Muscle layer of duodenum (tissue), 2 donors: ENCODE measurements around the gene BDNF.
"Not testable (repeated sequence)": the region's sequence is repeated elsewhere in the genome, so short reads cannot be mapped to it uniquely, and the experiment has no call there.

ENCODE experiments used
- H3K27ac ChIP-seq: one replicate; pipeline ENCODE4 v1.7.0; 2013; ENCODE audit warnings: mild to moderate bottlenecking, low read length
- H3K27me3 ChIP-seq: one replicate; pipeline ENCODE4 v1.7.0; 2013; ENCODE audit warnings: low read depth, mild to moderate bottlenecking, control low read depth, low read length
- H3K36me3 ChIP-seq, 2 donors: one replicate each; pipeline ENCODE4 v1.7.0; 2013; ENCODE audit warnings: low read length in 2 of 2, control low read depth in 1 of 2, mild to moderate bottlenecking in 1 of 2; ENCODE audit not compliant: insufficient read depth in 2 of 2, control insufficient read depth in 1 of 2
- H3K4me1 ChIP-seq, 2 donors: one replicate each; pipeline ENCODE4 v1.7.0; 2013; ENCODE audit warnings: low read length in 2 of 2, mild to moderate bottlenecking in 2 of 2, control low read depth in 1 of 2, moderate library complexity in 1 of 2; ENCODE audit not compliant: insufficient read depth in 2 of 2, control insufficient read depth in 1 of 2
- H3K4me3 ChIP-seq, 2 donors: one replicate each; pipeline ENCODE4 v1.7.0; 2013; ENCODE audit warnings: low read length in 2 of 2, low read depth in 1 of 2, mild to moderate bottlenecking in 1 of 2
- H3K9me3 ChIP-seq, 2 donors: one replicate each; pipeline ENCODE4 v1.7.0; 2013; ENCODE audit warnings: low read length in 2 of 2, control low read depth in 1 of 2, mild to moderate bottlenecking in 1 of 2; ENCODE audit not compliant: control insufficient read depth in 1 of 2
- donor health status: healthy.

The BDNF gene

DNA sequence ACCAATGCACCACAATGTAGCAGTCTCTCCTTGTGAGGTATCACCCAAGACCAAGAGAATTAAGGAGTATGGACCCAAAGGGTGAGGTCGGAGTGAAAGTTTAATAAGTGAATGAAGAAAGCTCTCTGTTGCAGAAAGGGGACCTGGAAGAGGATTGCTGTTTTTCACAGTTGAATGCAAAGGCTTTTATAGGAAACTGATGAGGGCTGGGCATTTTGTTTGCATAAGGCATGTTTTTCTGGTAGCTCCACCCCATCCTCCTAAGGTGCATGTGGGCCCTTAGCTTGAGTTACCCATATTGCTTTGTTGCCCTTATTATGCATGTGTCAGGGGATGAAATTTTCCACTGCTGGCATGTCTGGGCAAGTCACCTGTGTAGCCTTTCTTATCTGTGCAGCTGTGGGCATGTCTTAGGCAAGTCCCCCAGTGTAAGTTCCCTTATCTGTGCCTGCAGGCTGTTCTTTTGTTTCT is 64.7 kb downstream of the BDNF start:
- Histone ChIP-seq H3K27ac (no peak overlapping the region), H3K27me3 (no peaks in the 10 kb centered on the region), H3K9me3 (peaks cover 0 to 7% of the 10 kb centered on the region in 2 donors), H3K4me3 (no peak overlapping the region), H3K36me3 (no peaks in the 10 kb centered on the region), H3K4me1 (no peaks in the 10 kb centered on the region)

GRCh38 chr11:27634776-27635175 is 65.5 kb downstream of the BDNF start:
- H3K4me3 ChIP-seq, H3K9me3 ChIP-seq, H3K4me1 ChIP-seq, H3K36me3 ChIP-seq, H3K27me3 ChIP-seq, H3K27ac ChIP-seq: not testable (repeated sequence)

DNA sequence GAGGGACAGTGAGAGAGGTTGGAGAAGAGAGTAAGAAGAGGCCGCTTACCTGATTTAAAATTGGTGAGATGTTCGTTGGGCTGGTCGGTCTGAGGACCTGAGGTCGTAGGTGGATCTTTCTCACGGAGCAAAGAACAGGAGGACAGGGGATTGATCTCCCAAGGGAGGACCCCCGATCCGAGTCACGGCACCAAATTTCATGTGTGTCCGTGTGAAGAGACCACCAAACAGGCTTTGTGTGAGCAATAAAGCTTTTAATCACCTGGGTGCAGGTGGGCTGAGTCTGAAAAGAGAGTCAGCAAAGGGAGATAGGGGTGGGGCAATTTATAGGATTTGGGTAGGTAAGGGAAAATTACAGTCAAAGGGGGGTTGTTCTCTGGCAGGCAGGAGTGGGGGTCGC is 66.0 kb downstream of the BDNF start:
- not testable (repeated sequence) for H3K27ac ChIP-seq, H3K36me3 ChIP-seq, H3K27me3 ChIP-seq, H3K4me3 ChIP-seq, H3K4me1 ChIP-seq, H3K9me3 ChIP-seq

DNA sequence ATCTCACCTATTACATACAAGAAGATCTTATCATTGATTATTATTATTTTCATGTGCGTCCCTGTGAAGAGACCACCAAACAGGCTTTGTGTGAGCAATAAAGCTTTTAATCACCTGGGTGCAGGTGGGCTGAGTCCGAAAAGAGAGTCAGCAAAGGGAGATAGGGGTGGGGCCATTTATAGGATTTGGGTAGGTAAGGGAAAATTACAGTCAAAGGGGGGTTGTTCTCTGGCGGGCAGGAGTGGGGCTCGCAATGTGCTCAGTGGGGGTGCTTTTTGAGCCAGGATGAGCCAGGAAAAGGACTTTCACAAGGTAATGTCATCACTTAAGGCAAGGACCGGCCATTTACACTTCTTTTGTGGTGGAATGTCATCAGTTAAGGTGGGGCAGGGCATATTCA is 71.2 kb downstream of the BDNF start:
- not testable (repeated sequence) for H3K4me3 ChIP-seq, H3K4me1 ChIP-seq, H3K36me3 ChIP-seq, H3K27me3 ChIP-seq, H3K27ac ChIP-seq, H3K9me3 ChIP-seq

GRCh38 chr11:27627979-27628378 is 72.3 kb downstream of the BDNF start:
- Histone ChIP-seq H3K9me3 (no peaks in the 10 kb centered on the region), H3K36me3 (no peaks in the 10 kb centered on the region), H3K4me3 (no peak overlapping the region), H3K27me3 (no peaks in the 10 kb centered on the region), H3K27ac (no peak overlapping the region), H3K4me1 (no peaks in the 10 kb centered on the region)

DNA sequence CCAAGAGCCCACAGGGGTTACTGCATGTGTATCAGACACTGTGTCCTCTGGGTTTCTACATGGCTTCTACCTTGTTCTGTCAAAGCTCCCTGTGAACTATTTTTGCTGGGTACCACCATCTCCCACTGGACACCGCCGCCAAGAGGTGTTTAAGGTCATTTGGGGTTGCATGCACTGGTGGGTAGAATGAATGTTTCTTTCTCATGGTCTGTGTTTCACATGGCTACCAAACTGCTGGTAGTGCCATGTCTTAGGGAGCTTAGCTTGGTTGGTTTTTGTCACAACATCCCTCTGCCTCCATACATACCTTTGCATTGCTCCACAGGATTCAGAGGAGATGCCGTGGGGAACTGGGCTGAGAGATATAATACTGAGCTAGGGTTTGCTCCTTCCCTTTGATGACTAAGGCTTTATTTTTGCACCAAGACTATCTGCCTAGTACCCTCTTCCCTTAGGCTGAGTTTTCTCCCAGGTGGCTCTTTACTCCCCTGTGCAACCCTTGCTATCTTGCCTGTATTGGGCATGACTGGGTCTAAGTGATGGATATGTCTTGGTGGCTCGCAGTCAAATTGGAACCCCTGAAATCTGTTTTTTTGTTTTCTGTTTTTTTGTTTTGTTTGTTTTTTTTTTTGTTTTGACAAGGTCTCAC is 73.2 kb downstream of the BDNF start:
- no peaks in the 10 kb centered on the region for H3K36me3 ChIP-seq
- H3K4me3 ChIP-seq: no peak overlapping the region
- no peaks in the 10 kb centered on the region for H3K4me1 ChIP-seq
- H3K27ac ChIP-seq: no peak overlapping the region
- H3K9me3 ChIP-seq: no peaks in the 10 kb centered on the region
- H3K27me3 ChIP-seq: no peaks in the 10 kb centered on the region

- Histone ChIP-seq H3K36me3 (no peaks in the 10 kb centered on the region), H3K9me3 (no peaks in the 10 kb centered on the region), H3K27ac (no peak overlapping the region), H3K27me3 (no peaks in the 10 kb centered on the region), H3K4me3 (no peak overlapping the region), H3K4me1 (no peaks in the 10 kb centered on the region)
Observed at GRCh38 chr11:27626269-27626937, 73.9 kb downstream of the BDNF start.

GRCh38 chr11:27625347-27625912 is 74.8 kb downstream of the BDNF start:
- Histone ChIP-seq H3K27ac (no peak overlapping the region), H3K4me3 (no peak overlapping the region), H3K9me3 (no peaks in the 10 kb centered on the region), H3K36me3 (no peaks in the 10 kb centered on the region), H3K27me3 (no peaks in the 10 kb centered on the region), H3K4me1 (no peaks in the 10 kb centered on the region)

DNA sequence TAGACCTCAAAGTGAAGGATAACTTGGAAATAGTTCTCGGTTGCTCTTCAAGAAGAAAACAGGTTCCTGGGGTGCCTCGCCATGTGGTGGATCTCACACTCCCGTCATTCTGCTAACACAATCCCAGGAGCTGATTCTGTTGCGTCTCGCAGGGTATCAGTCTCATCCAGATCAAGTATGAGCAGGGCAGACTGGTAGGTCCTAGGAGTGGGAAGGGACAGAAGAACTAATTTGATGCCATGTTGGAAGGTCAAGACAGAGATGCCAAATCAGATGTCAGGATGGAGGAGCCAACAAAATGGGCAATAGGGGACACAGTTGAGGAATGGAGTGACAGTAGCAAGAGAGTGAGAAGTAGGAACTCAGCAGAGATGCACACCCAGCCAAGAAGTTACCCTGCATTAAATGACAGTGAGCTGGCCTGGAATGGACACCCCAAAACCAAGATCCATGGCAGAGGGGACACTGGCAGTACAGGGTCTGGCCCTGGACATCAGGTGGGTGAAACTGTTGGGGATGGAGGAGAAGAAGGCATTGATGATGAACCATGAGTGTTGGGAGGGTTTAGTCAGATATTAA is 76.2 kb downstream of the BDNF start:
- H3K9me3 ChIP-seq: no peaks in the 10 kb centered on the region
- H3K4me3 ChIP-seq: no peak overlapping the region
- H3K27me3 ChIP-seq: no peaks in the 10 kb centered on the region
- no peaks in the 10 kb centered on the region for H3K36me3 ChIP-seq
- H3K4me1 ChIP-seq: no peaks in the 10 kb centered on the region
- no peak overlapping the region for H3K27ac ChIP-seq

DNA sequence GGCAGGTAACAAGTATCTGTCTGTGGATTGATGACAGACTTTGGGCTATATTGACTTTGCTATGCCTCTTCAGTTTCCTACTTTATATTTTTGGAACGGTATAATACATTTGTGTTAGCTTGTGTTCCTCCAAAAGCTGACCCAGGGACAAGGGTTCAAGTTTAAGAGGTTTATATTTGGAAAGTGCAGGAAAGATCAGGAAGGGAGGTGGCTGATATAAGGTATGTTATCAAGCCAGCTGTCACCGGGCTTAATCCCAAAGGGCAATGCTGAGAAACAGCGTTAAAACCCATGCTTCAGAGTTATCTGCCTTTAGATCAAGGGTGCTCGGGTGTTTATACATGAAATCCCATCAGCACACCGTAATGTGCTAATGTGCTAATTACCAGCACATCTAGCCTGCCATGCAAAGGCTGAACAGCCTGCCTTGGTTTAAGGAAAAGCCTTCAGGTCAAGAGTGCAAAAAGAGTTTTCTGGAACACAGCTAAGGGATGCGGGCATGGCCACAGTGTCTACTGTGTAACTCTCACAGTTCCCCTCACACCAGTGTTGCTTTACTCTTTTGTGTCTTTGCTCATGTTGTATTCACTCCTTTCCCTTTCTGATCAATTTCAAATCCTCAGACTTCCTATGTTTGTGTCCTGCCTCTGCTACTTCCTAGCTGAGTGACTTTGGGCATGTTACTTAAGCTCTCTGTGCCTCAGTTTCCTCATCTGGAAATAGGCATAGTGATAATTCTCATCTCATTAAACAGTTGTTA is 77.5 kb downstream of the BDNF start:
- H3K27me3 ChIP-seq: no peaks in the 10 kb centered on the region
- no peak overlapping the region for H3K27ac ChIP-seq
- no peaks in the 10 kb centered on the region for H3K36me3 ChIP-seq
- H3K4me1 ChIP-seq: no peaks in the 10 kb centered on the region
- H3K4me3 ChIP-seq: no peak overlapping the region
- no peaks in the 10 kb centered on the region for H3K9me3 ChIP-seq
